AG20443 (cell line): ENCODE results near the gene CRAT.

Source experiments
- DNase-seq: peaks from one replicate; pipeline ENCODE4 v3.0.0; 2012; ENCODE audit warnings: low spot score, mixed read lengths

Gene CRAT

GRCh38 chr9:129110740-129111527 is at the start of gene CRAT, which contains the start of gene PTPA:
Gene CRAT, minus strand, starts transcription at chr9:129110793. Its CDS starts 284 bp downstream, at chr9:129110509.
Gene PTPA, plus strand, starts transcription at chr9:129111415. Its CDS starts 186 bp downstream, at chr9:129111601.
- DNase-seq: peak; percentile 100

- no peak for DNase-seq
Observed at GRCh38 chr9:129156163-129156562, 45.6 kb upstream of the CRAT start.

- DNase-seq: no peak
Observed at GRCh38 chr9:129154866-129155477, 44.4 kb upstream of the CRAT start.

DNA sequence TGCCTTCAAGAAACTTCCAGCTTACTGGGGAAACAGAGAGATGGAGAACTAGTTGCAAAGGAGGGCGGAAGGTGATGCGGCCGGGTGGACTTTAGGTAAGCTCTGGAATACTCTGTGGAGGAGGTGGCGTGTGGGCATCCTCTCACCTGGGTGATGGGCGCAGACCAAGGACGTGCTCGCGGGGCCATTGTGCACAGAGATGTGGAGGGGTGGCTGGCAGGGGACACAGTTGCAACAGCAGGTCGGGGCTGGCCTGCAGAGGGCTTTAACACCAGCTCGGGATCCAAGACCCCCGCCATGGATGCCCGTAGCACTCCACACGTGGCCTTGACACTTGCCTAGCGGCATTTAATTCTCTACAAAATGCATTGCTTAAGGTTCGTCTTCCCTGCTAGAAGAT is 40.9 kb upstream of the CRAT start:
- no peak for DNase-seq

DNA sequence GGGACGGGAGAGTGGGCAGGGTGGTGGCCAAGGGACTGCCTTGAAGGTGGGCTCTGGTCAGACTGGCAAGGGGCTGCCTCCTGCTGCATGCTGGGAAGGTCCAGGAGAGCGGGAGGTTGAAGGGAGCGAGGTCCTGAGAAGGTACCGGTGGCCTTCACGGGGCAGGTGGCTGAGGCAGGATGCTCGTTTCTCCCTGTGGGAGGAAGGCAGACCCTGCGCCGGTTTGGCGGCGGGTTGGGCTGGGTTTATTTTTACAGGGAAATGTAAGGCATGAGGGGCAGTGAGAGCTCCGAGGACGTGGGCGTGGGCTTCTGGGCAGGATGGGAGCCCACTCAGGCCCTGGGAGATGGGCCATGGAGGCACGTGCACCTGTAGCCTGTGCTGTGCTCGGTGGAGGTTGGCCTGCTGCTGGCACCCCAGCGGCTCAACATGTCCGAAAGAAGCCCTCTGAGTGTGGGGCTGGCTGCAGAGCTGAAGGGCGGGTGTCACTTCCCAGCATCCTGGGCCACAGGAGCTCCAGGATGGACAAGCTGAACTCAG is 40.1 kb upstream of the CRAT start:
- DNase-seq: no peak

- no peak for DNase-seq
Observed at GRCh38 chr9:129150122-129150521, 39.5 kb upstream of the CRAT start.

DNA sequence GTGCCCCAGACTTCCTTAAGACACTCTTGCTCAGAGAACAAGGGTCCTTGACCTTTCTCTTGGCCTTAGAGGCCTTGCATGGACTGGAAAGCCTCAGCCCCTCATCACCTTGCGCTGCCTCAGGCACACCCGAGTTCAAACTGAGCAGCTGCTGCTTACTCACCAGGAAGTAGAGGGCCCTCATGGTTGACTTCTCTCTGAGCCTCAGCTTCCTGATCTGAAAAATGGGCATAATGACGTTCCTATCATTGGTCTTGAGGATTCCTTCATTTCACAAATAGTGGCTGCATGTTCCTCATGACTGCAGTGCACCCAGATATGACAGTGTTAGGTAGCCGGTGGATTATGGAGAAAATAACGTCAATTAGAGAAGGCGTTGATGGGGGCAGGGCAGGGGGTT is 38.8 kb upstream of the CRAT start:
- DNase-seq: no peak

GRCh38 chr9:129148463-129149204 is 38.0 kb upstream of the CRAT start:
- DNase-seq: no peak

DNA sequence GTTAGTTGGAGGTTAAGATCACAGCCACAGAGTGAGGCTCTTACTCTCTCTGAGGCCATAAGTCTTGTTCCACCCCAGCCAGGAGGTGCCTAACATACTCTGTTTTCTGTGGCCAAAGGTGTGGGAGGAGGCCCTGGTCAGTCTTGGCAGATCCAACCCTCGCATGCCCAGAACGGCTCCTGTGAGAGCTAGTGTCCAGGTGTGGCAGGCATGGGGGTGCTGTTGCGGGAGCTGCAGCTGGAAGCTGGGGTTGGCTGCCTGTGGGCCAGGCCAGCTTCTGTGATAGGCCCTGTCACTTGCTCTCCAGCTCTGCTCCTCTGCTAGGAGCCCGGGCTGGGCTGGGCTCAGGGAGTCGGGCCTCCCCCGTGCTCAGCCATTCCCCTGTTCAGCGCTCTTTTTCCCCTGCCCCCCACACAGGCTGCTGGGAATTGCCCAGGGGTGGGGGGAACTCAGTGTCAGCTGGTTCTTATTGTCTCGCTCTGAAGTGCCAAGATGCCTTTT is 35.9 kb upstream of the CRAT start:
- DNase-seq: peak; percentile 41

DNA sequence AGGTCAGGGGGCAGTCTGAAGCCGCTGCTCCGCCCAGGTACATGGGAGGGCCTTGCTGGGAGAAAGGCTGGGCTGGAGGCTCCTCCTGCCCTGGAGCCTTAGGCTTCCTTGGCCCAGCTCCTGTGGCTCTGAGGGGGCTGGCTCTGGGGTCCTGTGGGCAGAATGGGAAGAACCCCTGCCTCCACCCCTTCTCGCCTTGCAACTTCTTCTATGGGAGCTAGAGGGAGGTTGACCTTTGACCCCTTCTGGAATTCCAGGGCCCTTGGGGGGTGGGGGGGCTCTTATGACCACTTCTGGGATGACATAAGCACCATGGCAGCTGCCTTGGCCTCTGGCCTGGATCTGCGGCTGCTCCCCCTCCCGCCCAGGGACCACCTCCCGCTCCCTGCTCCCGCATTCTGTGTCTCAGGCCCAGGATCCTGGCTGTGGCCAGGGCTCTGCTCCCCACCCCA is 35.3 kb upstream of the CRAT start:
- DNase-seq: peak; percentile 86

DNA sequence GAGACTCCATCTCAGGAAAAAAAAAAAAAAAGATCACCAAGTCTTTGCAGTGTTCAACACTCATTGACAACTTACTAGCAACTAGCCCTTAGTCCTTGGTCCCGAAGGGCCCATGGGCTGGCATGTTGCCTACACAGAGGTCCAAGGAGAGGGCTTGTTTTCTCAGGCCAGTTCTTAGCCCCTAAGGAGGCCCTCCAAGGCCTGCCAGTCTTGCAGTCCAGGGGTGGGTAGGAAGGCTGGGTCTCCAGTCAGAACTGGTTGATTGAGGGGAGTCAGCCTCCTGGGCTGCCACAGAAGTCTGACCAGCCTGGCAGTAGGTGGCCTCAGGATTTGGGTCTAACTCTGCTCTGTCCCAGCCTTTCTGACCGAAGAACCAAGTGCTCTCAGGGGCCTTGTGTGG is 34.7 kb upstream of the CRAT start:
- no peak for DNase-seq

DNA sequence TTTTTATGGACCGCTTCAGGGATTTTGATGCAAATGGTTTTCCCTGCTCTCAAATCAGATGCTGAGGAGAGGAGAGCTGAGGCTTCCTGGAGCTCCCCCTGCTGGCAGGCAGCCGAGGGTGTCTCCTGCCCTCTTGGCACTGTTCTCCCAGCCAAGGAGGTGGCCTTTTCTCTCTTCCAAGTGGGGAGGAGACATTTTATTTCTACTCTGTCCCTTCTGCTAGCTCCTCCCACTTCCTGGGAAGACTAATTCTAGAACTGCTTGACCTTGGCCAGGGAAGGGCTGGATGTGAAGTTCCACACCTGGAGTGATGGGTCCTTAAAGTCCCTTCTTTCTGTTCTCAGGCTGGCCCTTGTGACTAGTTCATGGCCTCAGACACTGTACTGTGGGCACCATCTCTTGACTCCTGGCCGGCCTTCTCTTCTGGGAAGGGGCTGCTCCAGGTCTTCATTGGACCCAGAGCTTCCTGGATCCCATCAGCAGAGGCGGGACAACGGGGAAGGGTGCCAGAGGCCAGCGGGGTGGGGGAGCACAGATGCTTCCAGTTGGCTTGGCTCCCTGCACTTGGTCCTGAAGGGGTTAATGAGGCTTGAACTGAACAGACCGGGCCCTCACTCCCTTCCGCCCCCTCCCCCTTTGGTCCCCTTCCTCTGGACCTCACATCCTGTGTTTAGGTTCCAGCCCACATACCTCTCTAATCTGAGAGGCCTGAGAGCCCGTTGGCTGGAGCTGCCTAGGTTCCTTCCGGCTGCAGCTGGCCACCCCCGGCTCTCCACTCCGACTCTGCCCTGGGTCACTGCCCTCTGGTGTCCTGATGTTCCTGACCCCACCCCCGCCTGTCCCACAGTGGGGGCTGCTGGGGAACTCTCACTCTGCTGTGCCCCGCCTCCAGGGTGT is 32.7 kb upstream of the CRAT start:
- DNase-seq: peak; percentile 92

- DNase-seq: no peak
Observed at GRCh38 chr9:129142138-129142935, 31.7 kb upstream of the CRAT start.

DNA sequence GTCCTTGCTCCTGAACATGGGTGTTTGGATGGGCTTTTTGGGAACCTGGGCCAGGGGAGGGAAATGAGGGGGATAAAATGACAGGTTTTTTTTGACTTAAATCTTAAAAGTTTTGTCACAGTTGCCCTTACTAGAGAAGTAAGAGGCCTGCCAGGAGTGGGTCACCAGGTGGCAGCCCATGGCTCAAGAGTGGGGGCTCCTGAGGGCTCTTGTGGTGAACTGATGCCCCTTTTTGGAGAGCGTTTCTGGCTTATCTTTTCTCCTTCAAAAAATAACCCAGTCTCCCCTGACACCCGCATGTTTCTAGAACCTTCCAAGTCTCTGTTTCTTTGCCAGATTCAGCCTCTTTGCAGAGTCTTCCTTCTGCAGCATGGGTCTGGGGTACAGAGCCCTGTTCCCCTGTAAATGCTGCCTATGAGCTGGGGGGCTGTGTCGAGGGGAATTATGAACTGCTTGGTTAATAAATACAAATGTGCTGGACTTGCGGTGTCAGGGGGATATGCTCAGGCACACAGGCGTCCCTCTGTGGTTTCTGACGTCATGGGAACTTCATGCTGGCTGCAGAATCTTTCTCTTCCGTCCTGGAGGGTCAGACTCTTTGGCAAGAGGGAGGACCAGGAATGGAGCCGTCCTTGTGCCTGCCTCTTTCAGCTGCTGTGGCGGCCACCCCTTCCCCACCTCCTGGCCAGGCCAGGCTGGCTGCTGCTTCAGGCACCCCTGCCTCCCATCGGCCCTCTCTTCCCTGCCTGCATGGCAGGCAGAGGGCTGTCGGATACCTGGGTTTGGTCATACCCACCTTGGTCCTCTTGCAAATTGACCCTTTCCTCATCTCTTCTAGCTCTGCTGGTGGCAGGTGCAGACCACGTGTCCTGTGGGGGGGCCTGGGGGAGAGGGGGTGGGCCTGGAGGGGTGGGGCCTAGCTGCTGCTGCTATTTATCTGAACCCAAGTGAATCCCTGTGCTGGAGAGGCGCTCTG is 30.8 kb upstream of the CRAT start:
- peak; percentile 79 for DNase-seq

DNA sequence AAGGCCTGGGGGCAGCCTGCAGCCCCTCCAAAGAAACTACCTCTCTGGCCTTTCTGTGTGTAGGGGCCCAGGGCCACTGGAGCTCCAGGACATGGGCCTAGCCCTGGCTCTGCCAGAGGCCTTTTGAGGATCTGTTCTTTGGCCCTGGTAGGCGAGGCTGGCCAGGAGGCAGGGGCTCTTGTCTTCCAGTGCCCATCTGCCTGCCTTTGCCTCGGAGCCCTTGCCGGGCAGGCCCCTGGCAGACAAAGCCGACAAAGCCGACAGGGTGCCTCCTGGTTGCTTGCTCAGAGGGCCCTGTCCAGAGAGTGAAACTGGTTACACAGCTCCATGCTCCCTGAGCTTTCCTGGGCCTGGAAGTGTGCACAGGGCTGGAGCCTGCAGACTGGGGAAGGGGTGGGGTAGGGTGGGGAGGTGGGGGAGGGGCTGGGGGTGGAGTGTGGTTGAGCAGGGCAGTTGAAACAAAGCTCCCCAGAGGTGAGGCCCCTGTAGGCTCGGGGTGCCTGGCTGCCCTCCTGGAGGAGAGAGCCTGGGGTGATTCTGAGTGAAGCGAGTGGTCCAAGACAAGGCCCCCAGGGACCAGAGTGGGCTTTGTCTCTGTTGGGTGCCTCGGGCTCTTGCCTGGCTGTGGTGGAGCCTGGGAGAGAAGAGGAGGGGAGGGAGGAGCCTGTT is 29.9 kb upstream of the CRAT start:
- DNase-seq: peak; percentile 25

DNA sequence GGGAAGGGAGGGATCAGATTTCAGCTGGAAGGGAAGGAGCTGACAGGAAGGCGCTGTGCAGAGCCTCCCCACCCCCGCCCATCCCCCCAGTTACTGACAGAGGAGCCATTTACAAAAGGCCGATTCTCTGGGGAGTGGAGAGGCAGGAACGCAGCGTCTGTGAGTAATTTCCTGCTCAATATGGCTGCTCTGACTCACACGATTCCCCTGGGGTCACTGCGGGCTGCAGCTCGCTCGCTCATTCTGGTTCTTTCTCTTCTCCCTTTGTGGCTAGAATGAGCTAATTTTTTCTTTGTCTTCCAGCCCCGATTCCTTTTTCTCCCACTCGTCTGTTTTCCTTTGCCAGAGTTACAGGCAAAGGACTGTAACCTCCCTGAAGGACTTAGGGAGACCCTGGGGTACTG is 29.4 kb upstream of the CRAT start:
- DNase-seq: peak; percentile 92

DNA sequence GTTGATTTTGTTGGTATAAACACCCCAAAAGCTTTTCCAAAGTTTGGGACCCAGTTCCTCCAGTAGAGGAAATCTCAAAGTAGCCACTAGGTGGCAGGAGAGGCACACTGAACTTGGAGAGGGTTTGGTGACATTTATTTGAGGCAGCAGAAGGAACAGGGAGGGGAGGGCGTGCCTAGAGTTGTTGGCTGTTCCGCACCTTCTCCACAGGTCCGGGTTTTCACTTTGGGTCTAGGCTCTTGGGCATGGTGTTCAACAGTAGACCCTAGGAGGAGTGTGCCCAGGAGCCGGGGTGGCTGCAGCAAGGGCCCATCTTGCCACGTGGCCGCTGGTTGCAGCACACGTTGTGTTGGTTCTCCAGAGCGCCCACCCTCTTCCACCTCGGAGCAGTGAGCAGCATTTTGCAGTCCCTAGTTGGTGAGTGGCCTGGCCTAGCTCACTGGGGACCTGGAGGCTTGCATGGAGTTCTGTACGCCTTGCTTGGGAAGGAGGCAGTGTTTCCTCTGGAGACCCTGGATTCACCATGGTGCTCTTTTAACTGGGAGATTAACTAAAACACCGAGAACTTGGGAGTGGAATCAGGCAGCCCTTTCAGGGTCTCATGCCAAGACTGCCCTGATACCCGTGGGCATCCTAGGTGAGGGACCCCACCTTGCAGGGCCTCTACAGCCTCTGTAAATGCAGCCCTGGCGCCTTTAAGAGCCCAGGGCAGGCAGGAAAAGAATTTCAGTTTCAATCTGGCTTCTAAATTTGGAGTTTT is 28.8 kb upstream of the CRAT start:
- DNase-seq: peak; percentile 72
